ENCODE measurements around the gene SLC34A1. TPM values are rescaled to one million over a fixed set of nuclear protein-coding genes. Genes with fewer than 3 reads are reported as not detected.

SLC34A1 gene
- total RNA-seq, 2 experiments from 2014 or later: 0.35 to 0.63 TPM

DNA sequence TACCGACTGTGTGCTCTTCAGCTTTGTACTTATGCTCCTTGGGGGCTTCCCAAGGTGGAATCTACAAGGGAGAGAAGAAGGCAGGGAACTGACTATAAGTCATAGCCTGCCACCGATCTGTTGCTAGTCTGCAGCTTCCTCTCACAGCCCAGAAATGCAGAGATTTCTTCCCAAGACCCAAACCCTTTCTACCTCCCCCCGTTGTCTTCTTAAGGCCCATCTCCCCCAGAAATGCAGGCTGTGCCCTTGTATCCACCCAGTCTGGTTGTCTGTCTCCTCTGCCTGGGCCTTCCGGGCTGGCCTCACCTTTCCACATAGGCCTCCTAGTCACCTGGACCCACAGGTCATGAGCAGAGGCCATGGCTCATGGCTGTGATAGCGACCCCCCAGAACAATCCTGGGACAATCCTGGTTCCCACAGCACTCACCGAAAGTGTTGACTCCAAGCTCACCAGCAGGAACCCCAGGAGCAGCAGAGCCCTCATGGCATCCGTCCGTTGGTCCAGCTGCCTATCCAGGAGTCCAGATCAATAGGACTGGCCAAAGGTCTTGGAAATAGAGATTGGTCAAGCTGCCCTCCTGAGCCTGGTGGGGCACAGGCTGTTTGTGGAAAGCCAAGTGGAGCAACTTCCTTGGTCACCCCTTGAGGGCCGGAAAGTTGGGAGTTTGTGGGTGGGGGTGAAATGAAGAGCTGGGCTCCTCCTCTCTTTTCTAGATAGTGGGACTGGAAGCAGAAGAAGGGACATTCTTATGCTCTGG lies 25.0 kb downstream of the SLC34A1 start, which contains the start of gene F12:
Gene F12, minus strand, starts transcription at position 522 of the 759 bp plus-strand sequence. Its CDS starts 37 bp downstream, at position 485.
- POLR2A ChIA-PET: interaction anchor here (0.5 to 1.9 kb wide), 6 partner anchors 10 to 301 kb away, joined by 3 to 6 read pairs (median 4); partner anchors contain the start of gene GRK6
- H3K9me2 ChIP-seq (ENCODE audit: insufficient read depth, low read length): no peaks in the 10 kb centered on the region
- no peaks in the 10 kb centered on the region for H4K20me1 ChIP-seq (ENCODE audit: insufficient read depth, low read length)
- H2AFZ ChIP-seq (ENCODE audit: low read length): no peak within 1 kb of the TSS
- TF ChIP-seq EZH2phosphoT487 (IDR thresholded peaks at IDR 0.05; ENCODE audit: borderline replicate concordance, low read depth, low read length) (no peak), CTCF (conservative IDR thresholded peaks at IDR 0.05; ENCODE audit: low read length) (no peak)
- no peaks in the 10 kb centered on the region for H3K79me2 ChIP-seq (ENCODE audit: insufficient read depth, low read depth, low read length)
- CTCF ChIA-PET (ENCODE audit: unreplicated experiment): no interaction called here
- H3K4me3 ChIP-seq (ENCODE audit: low read depth, low read length, poor library complexity, severe bottlenecking): no peak within 1 kb of the TSS
- peaks cover 10% of the 10 kb centered on the region for H3K4me1 ChIP-seq (ENCODE audit: insufficient read depth, low read length, poor library complexity, severe bottlenecking)
- H3K36me3 ChIP-seq (ENCODE audit: insufficient read depth, low read length): no peaks in the 10 kb centered on the region
- BruUV-seq (replicated peaks): no TSS peak
- H3K9me3 ChIP-seq (ENCODE audit: low read length): no peaks in the 10 kb centered on the region
- H3K4me2 ChIP-seq (ENCODE audit: low read length): no peak within 1 kb of the TSS
- H3K27ac ChIP-seq (ENCODE audit: low read depth, low read length, poor library complexity, severe bottlenecking): no peak within 1 kb of the TSS
- no peak for DNase-seq (ENCODE audit: low spot score)
- intact Hi-C loops (cut with micrococcal nuclease; ENCODE audit: unreplicated experiment): loop anchor here (10.0 kb wide), 1 partner anchor 186 kb away; the partner anchor contains the start of gene TMED9

GRCh38 chr5:177410575-177410974 lies 26.3 kb downstream of the SLC34A1 start:
- no peaks in the 10 kb centered on the region for H3K9me3 ChIP-seq (ENCODE audit: low read length)
- peaks cover 5% of the 10 kb centered on the region for H3K4me1 ChIP-seq (ENCODE audit: insufficient read depth, low read length, poor library complexity, severe bottlenecking)
- H4K20me1 ChIP-seq (ENCODE audit: insufficient read depth, low read length): no peaks in the 10 kb centered on the region
- no peaks in the 10 kb centered on the region for H3K79me2 ChIP-seq (ENCODE audit: insufficient read depth, low read depth, low read length)
- H3K27ac ChIP-seq (ENCODE audit: low read depth, low read length, poor library complexity, severe bottlenecking): no peak overlapping the region
- no peak overlapping the region for H3K4me3 ChIP-seq (ENCODE audit: low read depth, low read length, poor library complexity, severe bottlenecking)
- CTCF ChIA-PET (ENCODE audit: unreplicated experiment): no interaction called here
- no peaks in the 10 kb centered on the region for H3K36me3 ChIP-seq (ENCODE audit: insufficient read depth, low read length)
- no peak overlapping the region for H3K4me2 ChIP-seq (ENCODE audit: low read length)
- POLR2A ChIA-PET: no interaction called here
- no TSS peak for BruUV-seq (replicated peaks)
- TF ChIP-seq CTCF (conservative IDR thresholded peaks at IDR 0.05; ENCODE audit: low read length): no peak
- no peak for TF ChIP-seq EZH2phosphoT487 (IDR thresholded peaks at IDR 0.05; ENCODE audit: borderline replicate concordance, low read depth, low read length)
- H2AFZ ChIP-seq (ENCODE audit: low read length): no peak overlapping the region
- H3K9me2 ChIP-seq (ENCODE audit: insufficient read depth, low read length): no peaks in the 10 kb centered on the region
- intact Hi-C loops (cut with micrococcal nuclease; ENCODE audit: unreplicated experiment): no loop called here
- DNase-seq (ENCODE audit: low spot score): no peak

DNA sequence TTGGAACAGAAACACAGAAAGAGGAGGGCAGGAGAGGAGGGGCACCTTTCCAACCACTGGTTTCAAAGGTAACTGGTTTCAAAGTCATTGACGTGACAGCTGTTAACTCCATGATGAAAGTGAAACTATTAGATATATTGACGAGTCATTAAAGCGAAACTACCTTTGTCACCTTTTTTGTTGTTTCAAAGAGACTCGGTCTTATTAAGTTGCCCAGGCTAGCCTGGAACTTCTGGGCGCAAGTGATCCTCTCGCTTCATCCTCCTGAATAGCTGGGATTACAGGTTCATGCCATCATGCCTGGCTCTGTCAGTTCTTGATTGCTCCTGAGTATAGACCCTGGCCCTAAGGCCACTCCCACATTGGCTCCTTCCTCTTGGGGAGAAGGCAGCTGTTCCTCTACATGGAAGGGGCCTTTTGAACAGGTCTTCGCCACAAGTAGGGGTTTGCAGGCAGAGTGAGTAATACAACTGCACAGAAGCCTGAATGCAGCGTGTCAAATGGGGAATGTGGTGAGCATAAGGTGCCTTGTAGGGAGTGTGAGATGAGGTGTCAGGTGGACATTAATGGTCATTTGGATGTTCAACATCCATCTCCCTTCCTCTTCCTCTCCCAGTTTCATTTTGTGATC lies 28.5 kb downstream of the SLC34A1 start:
- Histone ChIP-seq H3K4me2 (ENCODE audit: low read length) (no peak overlapping the region; the same call in 1 of the 2 replicates), H4K20me1 (ENCODE audit: insufficient read depth, low read length) (no peaks in the 10 kb centered on the region), H3K4me3 (ENCODE audit: low read depth, low read length, poor library complexity, severe bottlenecking) (no peak overlapping the region), H3K4me1 (ENCODE audit: insufficient read depth, low read length, poor library complexity, severe bottlenecking) (peaks cover 5% of the 10 kb centered on the region), H3K36me3 (ENCODE audit: insufficient read depth, low read length) (no peaks in the 10 kb centered on the region), H3K9me2 (ENCODE audit: insufficient read depth, low read length) (no peaks in the 10 kb centered on the region), H3K9me3 (ENCODE audit: low read length) (no peaks in the 10 kb centered on the region), H3K27ac (ENCODE audit: low read depth, low read length, poor library complexity, severe bottlenecking) (no peak overlapping the region), H2AFZ (ENCODE audit: low read length) (no peak overlapping the region), H3K79me2 (ENCODE audit: insufficient read depth, low read depth, low read length) (no peaks in the 10 kb centered on the region)
- ChIA-PET CTCF (ENCODE audit: unreplicated experiment) (no interaction called here), POLR2A (no interaction called here)
- intact Hi-C loops (cut with micrococcal nuclease; ENCODE audit: unreplicated experiment): no loop called here
- BruUV-seq (replicated peaks): no TSS peak
- DNase-seq (ENCODE audit: low spot score): no peak
- no peak for TF ChIP-seq EZH2phosphoT487 (IDR thresholded peaks at IDR 0.05; ENCODE audit: borderline replicate concordance, low read depth, low read length)
- TF ChIP-seq CTCF (conservative IDR thresholded peaks at IDR 0.05; ENCODE audit: low read length): no peak

All from OCI-LY7 (cell line).